ENCODE data around the gene FTMT. TPM values are rescaled to one million over a fixed set of nuclear protein-coding genes. Genes with fewer than 3 reads are reported as not detected.

FTMT gene
- polyA plus RNA-seq, 1 donor (not counting 4 experiments of a cell fraction or from before 2014, with no cell fraction given), result not detected

- dilution Hi-C loops (cut with MboI; ENCODE audit: extremely low pct_ligation_motif_present, low sequenced_read_pairs), result no loop called here
These were observed 36.0 kb downstream of the FTMT start for GRCh38 chr5:121887727-121888126.

DNA sequence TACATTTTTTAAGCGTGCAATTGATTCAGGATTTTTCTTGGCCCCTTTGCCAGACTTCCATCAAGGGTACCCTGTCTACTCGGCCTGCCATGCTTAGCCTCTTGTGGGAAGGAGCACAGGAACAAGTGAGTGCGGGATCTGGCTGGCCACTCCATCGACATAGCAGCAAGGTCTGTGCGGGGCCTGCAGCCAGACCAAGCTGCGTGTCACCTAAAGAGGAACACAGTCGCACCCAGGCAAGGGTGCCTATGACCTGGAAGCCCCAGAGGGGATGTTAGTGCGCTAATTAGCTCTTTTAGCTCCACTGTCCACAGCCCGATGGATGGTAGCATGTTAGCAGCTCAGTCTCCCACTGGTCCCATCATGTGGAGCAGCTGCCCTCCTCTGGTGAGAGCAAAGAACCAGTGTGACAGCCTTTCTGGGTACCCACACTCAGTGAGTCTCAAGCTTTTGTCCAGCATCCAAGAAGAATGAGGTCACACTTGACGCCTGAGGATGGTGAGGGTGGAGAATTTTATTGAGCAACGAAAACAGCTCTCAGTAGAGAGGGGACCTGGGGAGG is 38.7 kb downstream of the FTMT start:
- H3K9me1 ChIP-seq (ENCODE audit: control insufficient read depth, extremely low read depth, insufficient read depth, low read length), result no peaks in the 10 kb centered on the region
- FAIRE-seq, result no peak
- dilution Hi-C loops (cut with MboI; ENCODE audit: extremely low pct_ligation_motif_present, low sequenced_read_pairs), result no loop called here
- H3K79me2 ChIP-seq (ENCODE audit: control insufficient read depth, insufficient read depth, low read length), result no peaks in the 10 kb centered on the region
- H3K9ac ChIP-seq (ENCODE audit: control insufficient read depth, extremely low read depth, insufficient read depth, low read length), result no peak overlapping the region
- no peak overlapping the region for H2AFZ ChIP-seq (ENCODE audit: control insufficient read depth, low read length)
- no peak for DNase-seq (ENCODE audit: low read depth, low spot score)
- no peaks in the 10 kb centered on the region for H3K9me3 ChIP-seq (ENCODE audit: control insufficient read depth, low read depth, low read length)
- no peaks in the 10 kb centered on the region for H4K20me1 ChIP-seq (ENCODE audit: control insufficient read depth, extremely low read depth, insufficient read depth, low read length)
- H3K36me3 ChIP-seq (ENCODE audit: control insufficient read depth in 2 of 2, extremely low read depth in 1 of 2, insufficient read depth in 2 of 2, low read length in 2 of 2), result no peaks in the 10 kb centered on the region
- TF ChIP-seq, protein P1, sequence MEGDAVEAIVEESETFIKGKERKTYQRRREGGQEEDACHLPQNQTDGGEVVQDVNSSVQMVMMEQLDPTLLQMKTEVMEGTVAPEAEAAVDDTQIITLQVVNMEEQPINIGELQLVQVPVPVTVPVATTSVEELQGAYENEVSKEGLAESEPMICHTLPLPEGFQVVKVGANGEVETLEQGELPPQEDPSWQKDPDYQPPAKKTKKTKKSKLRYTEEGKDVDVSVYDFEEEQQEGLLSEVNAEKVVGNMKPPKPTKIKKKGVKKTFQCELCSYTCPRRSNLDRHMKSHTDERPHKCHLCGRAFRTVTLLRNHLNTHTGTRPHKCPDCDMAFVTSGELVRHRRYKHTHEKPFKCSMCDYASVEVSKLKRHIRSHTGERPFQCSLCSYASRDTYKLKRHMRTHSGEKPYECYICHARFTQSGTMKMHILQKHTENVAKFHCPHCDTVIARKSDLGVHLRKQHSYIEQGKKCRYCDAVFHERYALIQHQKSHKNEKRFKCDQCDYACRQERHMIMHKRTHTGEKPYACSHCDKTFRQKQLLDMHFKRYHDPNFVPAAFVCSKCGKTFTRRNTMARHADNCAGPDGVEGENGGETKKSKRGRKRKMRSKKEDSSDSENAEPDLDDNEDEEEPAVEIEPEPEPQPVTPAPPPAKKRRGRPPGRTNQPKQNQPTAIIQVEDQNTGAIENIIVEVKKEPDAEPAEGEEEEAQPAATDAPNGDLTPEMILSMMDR (optimal IDR thresholded peaks at IDR 0.05 in 1 of 3, IDR thresholded peaks at IDR 0.05 in 1 of 3, conservative IDR thresholded peaks at IDR 0.05 in 1 of 3; ENCODE audit: extremely low read depth in 1 of 3, insufficient read depth in 2 of 3, low read length in 3 of 3), result no peak
- no peak for TF ChIP-seq EZH2 (IDR thresholded peaks at IDR 0.05; ENCODE audit: low read length)
- no peaks in the 10 kb centered on the region for H3K27me3 ChIP-seq (ENCODE audit: control insufficient read depth, extremely low read depth, insufficient read depth, low read length)
- no peak overlapping the region for H3K4me3 ChIP-seq (ENCODE audit: control insufficient read depth in 2 of 3, extremely low read depth in 1 of 3, insufficient read depth in 2 of 3, low read depth in 1 of 3, low read length in 3 of 3)
- no peak overlapping the region for H3K27ac ChIP-seq (ENCODE audit: control insufficient read depth, insufficient read depth, low read length)
- H3K4me1 ChIP-seq (ENCODE audit: control insufficient read depth, extremely low read depth, insufficient read depth, low read length), result no peaks in the 10 kb centered on the region
- H3K4me2 ChIP-seq (ENCODE audit: control insufficient read depth, extremely low read depth, insufficient read depth, low read depth, low read length), result no peak overlapping the region

More at GRCh38 chr5:121887727-121888126, 36.0 kb downstream of the FTMT start:
- Histone ChIP-seq H3K27ac (ENCODE audit: control insufficient read depth, insufficient read depth, low read length) (no peak overlapping the region), H3K27me3 (ENCODE audit: control insufficient read depth, extremely low read depth, insufficient read depth, low read length) (no peaks in the 10 kb centered on the region), H3K9me1 (ENCODE audit: control insufficient read depth, extremely low read depth, insufficient read depth, low read length) (no peaks in the 10 kb centered on the region), H3K4me1 (ENCODE audit: control insufficient read depth, extremely low read depth, insufficient read depth, low read length) (no peaks in the 10 kb centered on the region), H4K20me1 (ENCODE audit: control insufficient read depth, extremely low read depth, insufficient read depth, low read length) (no peaks in the 10 kb centered on the region), H3K79me2 (ENCODE audit: control insufficient read depth, insufficient read depth, low read length) (no peaks in the 10 kb centered on the region), H2AFZ (ENCODE audit: control insufficient read depth, low read length) (no peak overlapping the region), H3K4me3 (ENCODE audit: control insufficient read depth in 2 of 3, extremely low read depth in 1 of 3, insufficient read depth in 2 of 3, low read depth in 1 of 3, low read length in 3 of 3) (no peak overlapping the region), H3K4me2 (ENCODE audit: control insufficient read depth, extremely low read depth, insufficient read depth, low read depth, low read length) (no peak overlapping the region), H3K36me3 (ENCODE audit: control insufficient read depth in 2 of 2, extremely low read depth in 1 of 2, insufficient read depth in 2 of 2, low read length in 2 of 2) (no peaks in the 10 kb centered on the region), H3K9ac (ENCODE audit: control insufficient read depth, extremely low read depth, insufficient read depth, low read length) (no peak overlapping the region), H3K9me3 (ENCODE audit: control insufficient read depth, low read depth, low read length) (no peaks in the 10 kb centered on the region)
- DNase-seq (ENCODE audit: low read depth, low spot score) (no peak), FAIRE-seq (no peak)
- TF ChIP-seq, protein P1 (optimal IDR thresholded peaks at IDR 0.05 in 1 of 3, IDR thresholded peaks at IDR 0.05 in 1 of 3, conservative IDR thresholded peaks at IDR 0.05 in 1 of 3; ENCODE audit: extremely low read depth in 1 of 3, insufficient read depth in 2 of 3, low read length in 3 of 3), result no peak
- TF ChIP-seq EZH2 (IDR thresholded peaks at IDR 0.05; ENCODE audit: low read length), result no peak

Data from keratinocyte (primary cell).